H9 (cell line): Measurements from ENCODE around the gene LRIT1. TPM values are rescaled to one million over a fixed set of nuclear protein-coding genes. Genes with fewer than 3 reads are reported as not detected.
A peak's percentile ranks its signal among the peaks of the same experiment; 100 is the strongest.

Source experiments
- DNase-seq: peaks from one replicate; pipeline ENCODE4 v3.0.0-alpha.2; 2017
- H2AFZ ChIP-seq: one replicate; pipeline ENCODE4 v1.6.1; 2013; ENCODE audit warnings: mild to moderate bottlenecking, low read length, control low read depth, moderate library complexity
- H2AK5ac ChIP-seq: 2 replicates; pipeline ENCODE4 v1.6.1; 2013; ENCODE audit warnings: low read length, control low read depth, mixed read lengths; ENCODE audit not compliant: insufficient read length
- H2BK120ac ChIP-seq: one replicate; pipeline ENCODE4 v1.6.1; 2013; ENCODE audit warnings: low read depth, mild to moderate bottlenecking, low read length, control low read depth, inconsistent platforms; ENCODE audit not compliant: poor library complexity, severe bottlenecking
- H2BK12ac ChIP-seq: 2 replicates; pipeline ENCODE4 v1.6.1; 2013; ENCODE audit warnings: low read length, control low read depth, mixed read lengths, low read depth; ENCODE audit not compliant: insufficient read length
- H2BK15ac ChIP-seq: 2 replicates; pipeline ENCODE4 v1.6.1; 2013; ENCODE audit warnings: low read depth, low read length, control low read depth
- H2BK20ac ChIP-seq: one replicate; pipeline ENCODE4 v1.6.1; 2013; ENCODE audit warnings: low read depth, mild to moderate bottlenecking, low read length, control low read depth, inconsistent platforms; ENCODE audit not compliant: poor library complexity, severe bottlenecking
- H2BK5ac ChIP-seq: 2 replicates; pipeline ENCODE4 v1.6.1; 2013; ENCODE audit warnings: low read length, control low read depth, mixed read lengths; ENCODE audit not compliant: insufficient read length
- H3K14ac ChIP-seq: 2 replicates; pipeline ENCODE4 v1.6.1; 2013; ENCODE audit warnings: low read length, control low read depth; ENCODE audit not compliant: insufficient read depth
- H3K18ac ChIP-seq: 2 replicates; pipeline ENCODE4 v1.6.1; 2013; ENCODE audit warnings: low read depth, mild to moderate bottlenecking, mixed read lengths, low read length, control low read depth; ENCODE audit not compliant: insufficient read length
- H3K23ac ChIP-seq: 2 replicates; pipeline ENCODE4 v1.6.1; 2013; ENCODE audit warnings: low read length, control low read depth, mixed read lengths, low read depth; ENCODE audit not compliant: insufficient read length
- H3K23me2 ChIP-seq: 2 replicates; pipeline ENCODE4 v1.6.1; 2013; ENCODE audit warnings: low read depth, mild to moderate bottlenecking, mixed read lengths, low read length, control low read depth; ENCODE audit not compliant: insufficient read length, poor library complexity, severe bottlenecking
- H3K27ac ChIP-seq: 2 replicates; pipeline ENCODE4 v1.5.1; 2013; ENCODE audit warnings: low read length, control low read depth, mixed read lengths, low read depth; ENCODE audit not compliant: insufficient read length
- H3K27me3 ChIP-seq: 2 replicates; pipeline ENCODE4 v1.6.1; 2013; ENCODE audit warnings: low read length, control low read depth, inconsistent platforms; ENCODE audit not compliant: insufficient read depth
- H3K4ac ChIP-seq: 2 replicates; pipeline ENCODE4 v1.6.1; 2013; ENCODE audit warnings: low read depth, mild to moderate bottlenecking, control low read depth, inconsistent platforms, low read length, moderate library complexity
- H3K4me1 ChIP-seq: 2 replicates; pipeline ENCODE4 v1.6.1; 2013; ENCODE audit warnings: low read length, control low read depth, inconsistent platforms; ENCODE audit not compliant: insufficient read depth
- H3K4me2 ChIP-seq: 2 replicates; pipeline ENCODE4 v1.6.1; 2013; ENCODE audit warnings: low read length, control low read depth, mixed read lengths; ENCODE audit not compliant: insufficient read length, insufficient read depth
- H3K56ac ChIP-seq: 2 replicates; pipeline ENCODE4 v1.6.1; 2013; ENCODE audit warnings: low read depth, mild to moderate bottlenecking, mixed read lengths, low read length, control low read depth; ENCODE audit not compliant: insufficient read length
- H3K79me1 ChIP-seq: 2 replicates; pipeline ENCODE4 v1.6.1; 2013; ENCODE audit warnings: low read depth, mild to moderate bottlenecking, moderate library complexity, low read length, control low read depth, inconsistent platforms; ENCODE audit not compliant: insufficient read depth, poor library complexity, severe bottlenecking
- H3K79me2 ChIP-seq: 2 replicates; pipeline ENCODE4 v1.6.1; 2013; ENCODE audit warnings: low read length, control low read depth, inconsistent platforms; ENCODE audit not compliant: insufficient read depth
- H3K9ac ChIP-seq: 2 replicates; pipeline ENCODE4 v1.6.1; 2013; ENCODE audit warnings: low read length, control low read depth, mixed read lengths; ENCODE audit not compliant: insufficient read length; ENCODE audit errors: extremely low read depth
- H3K9me3 ChIP-seq: one replicate; pipeline ENCODE4 v1.6.1; 2013; ENCODE audit warnings: low read depth, low read length, inconsistent platforms; ENCODE audit not compliant: control insufficient read depth
- H3T11ph ChIP-seq: one replicate; pipeline ENCODE4 v1.6.1; 2013; ENCODE audit warnings: mild to moderate bottlenecking, low read length, control low read depth, inconsistent platforms
- H4K20me1 ChIP-seq: one replicate; pipeline ENCODE4 v1.6.1; 2013; ENCODE audit not compliant: control insufficient read depth, insufficient read length, insufficient read depth
- H4K5ac ChIP-seq: 2 replicates; pipeline ENCODE4 v1.6.1; 2013; ENCODE audit warnings: low read depth, mild to moderate bottlenecking, mixed read lengths, low read length, control low read depth; ENCODE audit not compliant: insufficient read length
- H4K8ac ChIP-seq: replicated peaks from 2 replicates; pipeline ENCODE4 v1.6.1; 2013; ENCODE audit warnings: low read length, control low read depth, mixed read lengths, low read depth; ENCODE audit not compliant: insufficient read length
- H4K91ac ChIP-seq: 2 replicates; pipeline ENCODE4 v1.6.1; 2013; ENCODE audit warnings: low read depth, mild to moderate bottlenecking, moderate library complexity, mixed read lengths, low read length, control low read depth; ENCODE audit not compliant: insufficient read length
- H3K27ac Mint-ChIP-seq, 3 experiments: 2 replicates in 2 of 3; 3 replicates in 1 of 3; pipeline ENCODE4 v1.8.0; 2020 to 2021; ENCODE audit warnings: mixed read lengths in 3 of 3, mild to moderate bottlenecking in 1 of 3, moderate library complexity in 1 of 3
- H3K27me3 Mint-ChIP-seq: 2 replicates; pipeline ENCODE4 v1.8.0; 2021; ENCODE audit warnings: low read depth, mild to moderate bottlenecking, moderate library complexity, mixed read lengths
- H3K36me3 Mint-ChIP-seq, 3 experiments: 2 replicates in 2 of 3; 3 replicates in 1 of 3; pipeline ENCODE4 v1.8.0; 2020 to 2021; ENCODE audit warnings: low read depth in 3 of 3, mixed read lengths in 3 of 3; ENCODE audit not compliant: insufficient read depth in 1 of 3
- H3K4me1 Mint-ChIP-seq, 2 experiments: 2 replicates each; pipeline ENCODE4 v1.8.0; 2020; ENCODE audit warnings: mixed read lengths in 2 of 2
- H3K4me3 Mint-ChIP-seq, 2 experiments: 2 replicates in 1 of 2; 3 replicates in 1 of 2; pipeline ENCODE4 v1.8.0; 2020 to 2021; ENCODE audit warnings: mild to moderate bottlenecking in 2 of 2, mixed read lengths in 2 of 2, moderate library complexity in 1 of 2
- H3K9me3 Mint-ChIP-seq, 2 experiments: 2 replicates in 1 of 2; 3 replicates in 1 of 2; pipeline ENCODE4 v1.8.0; 2020; ENCODE audit warnings: mild to moderate bottlenecking in 2 of 2, mixed read lengths in 2 of 2, moderate library complexity in 1 of 2
- WGBS: extraction: QIAGEN DNeasy Blood & Tissue Kit; methylation state at CpG from one replicate; pipeline ENCODE4 v1.1.7; 2013; ENCODE audit warnings: missing lambda C conversion rate, low lambda C conversion rate, mixed read lengths; ENCODE audit not compliant: insufficient read length; ENCODE audit errors: extremely low coverage; 5-methylcytosine and 5-hydroxymethylcytosine counted together
- total RNA-seq: library from RNA; stranded (reverse); gene quantifications from 2 replicates; pipeline ENCODE4 v1.2.1, GENCODE V29; 2021
- TF ChIP-seq, protein P1 (sequence below): fragments of 200-600 bp; sonication (generic); conservative IDR thresholded peaks from 3 replicates; pipeline ENCODE4 v1.8.0; 2021; ENCODE audit warnings: antibody characterized with exemption, mild to moderate bottlenecking

The LRIT1 gene
- total RNA-seq, 1 experiment from 2014 or later, result not detected

DNA sequence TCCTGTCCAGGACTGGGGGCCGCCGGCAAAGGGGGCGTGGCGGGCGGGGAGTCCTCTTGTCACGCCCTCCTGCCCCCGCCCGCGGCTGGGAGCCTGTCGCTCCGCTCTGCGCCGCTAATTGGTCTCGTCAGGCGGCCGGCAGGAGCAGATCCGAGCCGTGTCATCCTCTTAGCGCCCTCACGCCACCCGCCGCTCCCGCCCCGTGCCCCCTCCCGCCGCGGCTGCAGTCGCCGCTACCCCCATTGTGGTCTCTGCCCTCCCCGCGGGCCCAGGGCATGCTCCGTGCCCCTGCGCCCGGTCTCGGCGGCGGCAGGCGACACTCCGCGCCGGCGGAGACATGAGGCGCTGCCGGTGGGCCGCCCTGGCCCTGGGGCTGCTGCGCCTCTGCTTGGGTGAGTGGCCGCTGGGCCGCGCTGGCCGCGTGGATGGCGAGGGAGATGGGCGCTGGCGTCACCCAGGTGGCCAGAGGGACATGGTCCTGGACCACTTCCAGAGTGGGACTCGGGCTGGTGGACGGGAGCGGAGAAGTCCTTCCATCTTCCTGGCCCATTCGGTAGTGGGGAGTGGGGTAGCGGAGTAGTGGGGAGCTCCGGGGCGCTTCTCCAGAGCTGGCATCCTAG lies 46.8 kb downstream of the LRIT1 start, which contains the start of gene CDHR1:
TSS of gene CDHR1 (plus strand) at position 114 of the 620 bp plus-strand sequence. CDS start at position 338, 224 bp downstream.
- TF ChIP-seq, protein P1, sequence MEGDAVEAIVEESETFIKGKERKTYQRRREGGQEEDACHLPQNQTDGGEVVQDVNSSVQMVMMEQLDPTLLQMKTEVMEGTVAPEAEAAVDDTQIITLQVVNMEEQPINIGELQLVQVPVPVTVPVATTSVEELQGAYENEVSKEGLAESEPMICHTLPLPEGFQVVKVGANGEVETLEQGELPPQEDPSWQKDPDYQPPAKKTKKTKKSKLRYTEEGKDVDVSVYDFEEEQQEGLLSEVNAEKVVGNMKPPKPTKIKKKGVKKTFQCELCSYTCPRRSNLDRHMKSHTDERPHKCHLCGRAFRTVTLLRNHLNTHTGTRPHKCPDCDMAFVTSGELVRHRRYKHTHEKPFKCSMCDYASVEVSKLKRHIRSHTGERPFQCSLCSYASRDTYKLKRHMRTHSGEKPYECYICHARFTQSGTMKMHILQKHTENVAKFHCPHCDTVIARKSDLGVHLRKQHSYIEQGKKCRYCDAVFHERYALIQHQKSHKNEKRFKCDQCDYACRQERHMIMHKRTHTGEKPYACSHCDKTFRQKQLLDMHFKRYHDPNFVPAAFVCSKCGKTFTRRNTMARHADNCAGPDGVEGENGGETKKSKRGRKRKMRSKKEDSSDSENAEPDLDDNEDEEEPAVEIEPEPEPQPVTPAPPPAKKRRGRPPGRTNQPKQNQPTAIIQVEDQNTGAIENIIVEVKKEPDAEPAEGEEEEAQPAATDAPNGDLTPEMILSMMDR, result no peak
- peak within 1 kb of the TSS; percentile 75 for H3K4me2 ChIP-seq
- H2AFZ ChIP-seq, result no peak within 1 kb of the TSS
- no CpG with 5 or more reads among the region's 61 CpGs for WGBS
- peak within 1 kb of the TSS; percentile 64 to 82 for H3K4me3 Mint-ChIP-seq
- H3K4me1 Mint-ChIP-seq, result peaks cover 7 to 9% of the 10 kb centered on the region in 2 experiments
- no peak within 1 kb of the TSS for H4K8ac ChIP-seq
- no peaks in the 10 kb centered on the region for H3K79me1 ChIP-seq
- H2BK15ac ChIP-seq, result no peak within 1 kb of the TSS; the same call in 1 of the 2 replicates
- no peaks in the 10 kb centered on the region for H3K79me2 ChIP-seq
- H3K56ac ChIP-seq, result no peak within 1 kb of the TSS
- peaks cover 17% of the 10 kb centered on the region for H3K27me3 ChIP-seq
- H2BK12ac ChIP-seq, result no peak within 1 kb of the TSS
- no peak within 1 kb of the TSS for H2BK5ac ChIP-seq
- no peaks in the 10 kb centered on the region; the same call in 1 of the 2 replicates for H3K4me1 ChIP-seq
- no peak within 1 kb of the TSS for H2AK5ac ChIP-seq
- no peak within 1 kb of the TSS for H3K4ac ChIP-seq
- no peaks in the 10 kb centered on the region for H3K9me3 Mint-ChIP-seq
- no peak within 1 kb of the TSS for H3K18ac ChIP-seq
- H3K9ac ChIP-seq, result peak within 1 kb of the TSS; percentile 46
- no peaks in the 10 kb centered on the region for H3K9me3 ChIP-seq
- H3K27me3 Mint-ChIP-seq, result peaks cover 64% of the 10 kb centered on the region
- no peak within 1 kb of the TSS for H4K5ac ChIP-seq
- H4K91ac ChIP-seq, result no peak within 1 kb of the TSS
- no peak within 1 kb of the TSS for H3K23ac ChIP-seq
- H3K14ac ChIP-seq, result peak within 1 kb of the TSS; percentile 58; the same call in 1 of the 2 replicates
- no peaks in the 10 kb centered on the region for H4K20me1 ChIP-seq
- H3K36me3 Mint-ChIP-seq, result peaks cover 0 to 2% (median 0%) of the 10 kb centered on the region in 3 experiments; a peak in 3 of 7 replicates
- no peak within 1 kb of the TSS for H3T11ph ChIP-seq
- peaks cover 12% of the 10 kb centered on the region for H3K23me2 ChIP-seq
- H3K27ac ChIP-seq, result no peak within 1 kb of the TSS
- H3K27ac Mint-ChIP-seq, result no peak within 1 kb of the TSS; a peak in 1 of 7 replicates
- H2BK120ac ChIP-seq, result no peak within 1 kb of the TSS
- no peak within 1 kb of the TSS for H2BK20ac ChIP-seq
- DNase-seq, result peak; percentile 82
